MM.1S (cell line): ENCODE results near the gene SPECC1.

ENCODE experiments used
- EZH2phosphoT487 ChIP-seq: fragments of 300-600 bp; sonication (generic); IDR thresholded peaks from 2 replicates; pipeline ENCODE4 v1.6.1; 2018; ENCODE audit warnings: antibody characterized with exemption, low read length
- TF ChIP-seq, protein P1 (sequence below): fragments of 300-600 bp; sonication (generic); IDR thresholded peaks from 2 replicates; pipeline ENCODE4 v1.5.1; 2016; ENCODE audit warnings: antibody characterized with exemption, low read length, mixed read lengths

DNA sequence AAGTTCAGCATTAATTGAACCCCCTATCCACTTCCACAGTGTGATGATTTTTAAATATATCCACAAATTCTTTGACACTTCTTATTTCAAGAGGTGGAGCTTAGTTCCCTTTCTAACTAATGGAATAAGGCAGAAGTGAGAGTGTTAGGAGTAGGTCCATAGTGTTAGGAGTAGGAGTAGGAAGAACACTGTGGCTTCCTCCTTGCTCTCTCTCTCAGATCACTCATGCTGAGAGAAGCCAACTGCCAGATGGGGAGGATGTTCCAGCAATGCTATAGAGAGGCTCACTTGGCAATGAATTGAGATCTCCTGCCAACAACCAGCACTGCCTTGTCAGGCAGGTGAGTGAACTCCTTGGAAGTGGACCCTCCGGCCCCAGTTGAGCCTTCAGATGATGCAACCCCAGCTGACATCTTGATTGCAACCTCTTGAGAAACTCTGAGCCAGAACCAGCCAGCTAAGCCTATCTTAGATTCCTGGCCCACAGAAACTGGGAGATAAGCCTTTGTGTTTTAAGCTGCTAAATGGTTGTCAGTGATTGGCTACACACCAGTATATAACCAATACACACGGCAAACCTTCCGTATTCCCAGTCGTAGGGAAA is 44.3 kb downstream of the SPECC1 start:
- TF ChIP-seq, protein P1, sequence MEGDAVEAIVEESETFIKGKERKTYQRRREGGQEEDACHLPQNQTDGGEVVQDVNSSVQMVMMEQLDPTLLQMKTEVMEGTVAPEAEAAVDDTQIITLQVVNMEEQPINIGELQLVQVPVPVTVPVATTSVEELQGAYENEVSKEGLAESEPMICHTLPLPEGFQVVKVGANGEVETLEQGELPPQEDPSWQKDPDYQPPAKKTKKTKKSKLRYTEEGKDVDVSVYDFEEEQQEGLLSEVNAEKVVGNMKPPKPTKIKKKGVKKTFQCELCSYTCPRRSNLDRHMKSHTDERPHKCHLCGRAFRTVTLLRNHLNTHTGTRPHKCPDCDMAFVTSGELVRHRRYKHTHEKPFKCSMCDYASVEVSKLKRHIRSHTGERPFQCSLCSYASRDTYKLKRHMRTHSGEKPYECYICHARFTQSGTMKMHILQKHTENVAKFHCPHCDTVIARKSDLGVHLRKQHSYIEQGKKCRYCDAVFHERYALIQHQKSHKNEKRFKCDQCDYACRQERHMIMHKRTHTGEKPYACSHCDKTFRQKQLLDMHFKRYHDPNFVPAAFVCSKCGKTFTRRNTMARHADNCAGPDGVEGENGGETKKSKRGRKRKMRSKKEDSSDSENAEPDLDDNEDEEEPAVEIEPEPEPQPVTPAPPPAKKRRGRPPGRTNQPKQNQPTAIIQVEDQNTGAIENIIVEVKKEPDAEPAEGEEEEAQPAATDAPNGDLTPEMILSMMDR = no peak
- TF ChIP-seq EZH2phosphoT487 = no peak
